ENCODE data around the gene ANXA9. TPM values are rescaled to one million over a fixed set of nuclear protein-coding genes. Genes with fewer than 3 reads are reported as not detected.

The ANXA9 gene
- total RNA-seq, 1 experiment from 2014 or later: 1.2 TPM

GRCh38 chr1:150972417-150972940, 9.6 kb upstream of the ANXA9 start:
- Histone ChIP-seq H3K36me3 (ENCODE audit: control insufficient read depth, insufficient read depth, low read length) (peaks cover 13% of the 10 kb centered on the region), H3K4me3 (ENCODE audit: low read depth in 2 of 2, low read length in 2 of 2) (peak overlapping the region; percentile 81 to 89), H3K27ac (ENCODE audit: low read length) (peak overlapping the region; percentile 96), H3K4me1 (ENCODE audit: control insufficient read depth, insufficient read depth, low read length) (peaks cover 51% of the 10 kb centered on the region), H3K27me3 (ENCODE audit: control insufficient read depth, insufficient read depth, low read length) (no peaks in the 10 kb centered on the region), H3K9me3 (ENCODE audit: control insufficient read depth, insufficient read depth, low read depth, low read length) (no peaks in the 10 kb centered on the region)
- DNase-seq (ENCODE audit: low read depth, low spot score) (no peak), ATAC-seq (no peak)
- in situ Hi-C loops (cut with HindIII; ENCODE audit: low pct_unique_long_range_greater_than_20kb, low sequenced_read_pairs): no loop called here
- ChIA-PET CTCF (no interaction called here), POLR2A (no interaction called here)
- no TSS peak for BruUV-seq (replicated peaks)
- intact Hi-C loops (cut with micrococcal nuclease; ENCODE audit: unreplicated experiment): no loop called here
- no peak for TF ChIP-seq SIN3A (IDR thresholded peaks at IDR 0.05; ENCODE audit: borderline replicate concordance, insufficient read depth, low read depth, low read length)
- no peak for TF ChIP-seq POLR2AphosphoS5 (IDR thresholded peaks at IDR 0.05; ENCODE audit: low read depth, low read length)
- TF ChIP-seq CTCF (IDR thresholded peaks at IDR 0.05): no peak
- no peak for TF ChIP-seq REST (IDR thresholded peaks at IDR 0.05; ENCODE audit: insufficient read depth in 1 of 2, low read depth in 2 of 2, low read length in 1 of 2)
- no peak for TF ChIP-seq TCF7L2 (IDR thresholded peaks at IDR 0.05; ENCODE audit: low read depth, low read length)

- TF ChIP-seq CTCF (IDR thresholded peaks at IDR 0.05) (no peak), TCF7L2 (IDR thresholded peaks at IDR 0.05; ENCODE audit: low read depth, low read length) (no peak), SIN3A (IDR thresholded peaks at IDR 0.05; ENCODE audit: borderline replicate concordance, insufficient read depth, low read depth, low read length) (no peak), POLR2AphosphoS5 (IDR thresholded peaks at IDR 0.05; ENCODE audit: low read depth, low read length) (no peak), REST (IDR thresholded peaks at IDR 0.05; ENCODE audit: insufficient read depth in 1 of 2, low read depth in 2 of 2, low read length in 1 of 2) (no peak)
- peak overlapping the region; percentile 81 to 89 for H3K4me3 ChIP-seq (ENCODE audit: low read depth in 2 of 2, low read length in 2 of 2)
- in situ Hi-C loops (cut with HindIII; ENCODE audit: low pct_unique_long_range_greater_than_20kb, low sequenced_read_pairs) (no loop called here), intact Hi-C loops (cut with micrococcal nuclease; ENCODE audit: unreplicated experiment) (no loop called here)
- H3K27me3 ChIP-seq (ENCODE audit: control insufficient read depth, insufficient read depth, low read length): no peaks in the 10 kb centered on the region
- ChIA-PET CTCF (no interaction called here), POLR2A (interaction anchor here (0.6 to 0.9 kb wide), 2 partner anchors 33 to 332 kb away, joined by 3 read pairs; no protein-coding TSS in a partner anchor)
- peaks cover 7% of the 10 kb centered on the region for H3K36me3 ChIP-seq (ENCODE audit: control insufficient read depth, insufficient read depth, low read length)
- no TSS peak for BruUV-seq (replicated peaks)
- peaks cover 60% of the 10 kb centered on the region for H3K4me1 ChIP-seq (ENCODE audit: control insufficient read depth, insufficient read depth, low read length)
- ATAC-seq: no peak
- no peak for DNase-seq (ENCODE audit: low read depth, low spot score)
- no peaks in the 10 kb centered on the region for H3K9me3 ChIP-seq (ENCODE audit: control insufficient read depth, insufficient read depth, low read depth, low read length)
- H3K27ac ChIP-seq (ENCODE audit: low read length): peak overlapping the region; percentile 96
Observed at GRCh38 chr1:150973258-150973835, 8.7 kb upstream of the ANXA9 start.

Data from Panc1 (cell line).